Osteocyte (in vitro differentiated cells): ENCODE results near the gene WNT7B. TPM values are rescaled to one million over a fixed set of nuclear protein-coding genes. Genes with fewer than 3 reads are reported as not detected.

Experiments
- DNase-seq: peaks from one replicate; pipeline ENCODE4 v3.0.0; 2021; ENCODE audit warnings: mixed read lengths; ENCODE audit not compliant: unreplicated experiment; ENCODE audit errors: extremely low spot score
- H3K27ac Mint-ChIP-seq: one replicate; pipeline ENCODE4 v1.8.0; 2021; ENCODE audit warnings: mild to moderate bottlenecking, mixed read lengths; ENCODE audit not compliant: unreplicated experiment
- H3K27me3 Mint-ChIP-seq: one replicate; pipeline ENCODE4 v1.8.0; 2021; ENCODE audit warnings: mixed read lengths; ENCODE audit not compliant: unreplicated experiment
- H3K36me3 Mint-ChIP-seq: one replicate; pipeline ENCODE4 v1.8.0; 2021; ENCODE audit warnings: mixed read lengths; ENCODE audit not compliant: unreplicated experiment
- H3K4me1 Mint-ChIP-seq: one replicate; pipeline ENCODE4 v1.8.0; 2021; ENCODE audit warnings: mixed read lengths; ENCODE audit not compliant: unreplicated experiment
- H3K4me3 Mint-ChIP-seq: one replicate; pipeline ENCODE4 v1.8.0; 2021; ENCODE audit warnings: mild to moderate bottlenecking, moderate library complexity, mixed read lengths; ENCODE audit not compliant: unreplicated experiment
- H3K9me3 Mint-ChIP-seq: one replicate; pipeline ENCODE4 v1.8.0; 2021; ENCODE audit warnings: mixed read lengths; ENCODE audit not compliant: unreplicated experiment
- total RNA-seq: library from RNA; stranded (reverse); gene quantifications from 2 replicates; pipeline ENCODE4 v1.2.1, GENCODE V29; 2021
- TF ChIP-seq, protein P1 (sequence below): fragments of 200-600 bp; sonication (generic); IDR thresholded peaks from 2 replicates; pipeline ENCODE4 v1.5.0; 2021; ENCODE audit warnings: antibody characterized with exemption, mild to moderate bottlenecking, moderate library complexity

The WNT7B gene
- total RNA-seq, 1 donor from 2014 or later: 2.3 TPM

DNA sequence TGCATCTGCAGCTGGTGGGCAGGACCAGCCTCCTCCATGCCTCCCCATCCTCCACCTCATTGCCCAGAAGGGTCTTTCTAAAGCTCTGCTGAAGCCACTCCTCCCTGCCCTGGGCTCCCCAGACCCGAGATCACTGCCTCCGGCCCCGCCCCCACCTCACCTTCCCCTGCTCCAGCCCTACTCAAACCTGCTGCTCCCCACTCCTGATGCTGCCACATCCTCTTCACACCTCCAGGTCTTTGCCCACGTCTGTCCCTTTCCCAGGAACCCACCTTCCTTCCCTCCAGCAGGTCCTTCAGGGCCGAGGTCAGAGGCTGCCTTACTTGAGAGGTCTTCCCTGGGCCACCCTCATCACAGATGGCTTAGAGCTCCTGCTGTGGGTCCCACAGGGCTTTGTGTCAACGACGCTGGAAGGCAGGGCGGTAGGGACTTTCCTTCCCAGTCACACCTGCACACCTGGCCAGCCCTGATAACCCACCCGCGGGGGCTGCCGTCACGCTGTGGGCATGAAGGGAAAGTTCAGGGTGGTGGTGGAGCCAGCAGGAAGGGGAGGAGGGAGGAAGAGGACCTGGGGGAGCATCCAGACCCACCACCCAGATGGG lies 11.9 kb downstream of the WNT7B start:
- no peak for DNase-seq
- TF ChIP-seq, protein P1, sequence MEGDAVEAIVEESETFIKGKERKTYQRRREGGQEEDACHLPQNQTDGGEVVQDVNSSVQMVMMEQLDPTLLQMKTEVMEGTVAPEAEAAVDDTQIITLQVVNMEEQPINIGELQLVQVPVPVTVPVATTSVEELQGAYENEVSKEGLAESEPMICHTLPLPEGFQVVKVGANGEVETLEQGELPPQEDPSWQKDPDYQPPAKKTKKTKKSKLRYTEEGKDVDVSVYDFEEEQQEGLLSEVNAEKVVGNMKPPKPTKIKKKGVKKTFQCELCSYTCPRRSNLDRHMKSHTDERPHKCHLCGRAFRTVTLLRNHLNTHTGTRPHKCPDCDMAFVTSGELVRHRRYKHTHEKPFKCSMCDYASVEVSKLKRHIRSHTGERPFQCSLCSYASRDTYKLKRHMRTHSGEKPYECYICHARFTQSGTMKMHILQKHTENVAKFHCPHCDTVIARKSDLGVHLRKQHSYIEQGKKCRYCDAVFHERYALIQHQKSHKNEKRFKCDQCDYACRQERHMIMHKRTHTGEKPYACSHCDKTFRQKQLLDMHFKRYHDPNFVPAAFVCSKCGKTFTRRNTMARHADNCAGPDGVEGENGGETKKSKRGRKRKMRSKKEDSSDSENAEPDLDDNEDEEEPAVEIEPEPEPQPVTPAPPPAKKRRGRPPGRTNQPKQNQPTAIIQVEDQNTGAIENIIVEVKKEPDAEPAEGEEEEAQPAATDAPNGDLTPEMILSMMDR: no peak
- no peaks in the 10 kb centered on the region for H3K27me3 Mint-ChIP-seq
- H3K9me3 Mint-ChIP-seq: no peaks in the 10 kb centered on the region
- no peak overlapping the region for H3K27ac Mint-ChIP-seq
- H3K4me1 Mint-ChIP-seq: peaks cover 16% of the 10 kb centered on the region
- no peak overlapping the region for H3K4me3 Mint-ChIP-seq
- H3K36me3 Mint-ChIP-seq: peaks cover 2% of the 10 kb centered on the region

GRCh38 chr22:45964372-45964771 lies 12.6 kb downstream of the WNT7B start:
- Mint-ChIP-seq H3K4me3 (no peak overlapping the region), H3K27me3 (no peaks in the 10 kb centered on the region), H3K9me3 (no peaks in the 10 kb centered on the region), H3K27ac (no peak overlapping the region), H3K36me3 (peaks cover 2% of the 10 kb centered on the region), H3K4me1 (peaks cover 19% of the 10 kb centered on the region)
- no peak for DNase-seq
- TF ChIP-seq, protein P1: no peak

DNA sequence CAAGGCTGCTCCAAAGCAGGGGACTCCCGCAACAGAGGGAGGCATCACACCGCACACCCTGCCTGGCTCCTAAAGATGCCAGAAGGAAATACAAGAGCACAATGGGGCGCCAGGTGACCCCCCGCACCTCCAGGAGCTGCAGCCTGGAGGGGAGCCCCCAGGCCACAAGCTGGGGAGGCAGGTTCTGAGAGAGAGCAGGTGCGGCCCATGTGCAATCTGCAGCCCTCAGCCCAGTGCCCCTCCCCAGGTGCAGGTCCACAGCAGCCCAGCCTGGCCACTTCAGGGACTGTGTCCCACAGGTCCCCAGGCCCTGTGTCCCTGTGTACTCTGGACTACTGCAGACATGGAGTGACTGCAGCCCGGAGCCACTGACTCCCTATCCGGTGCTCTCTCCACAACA lies 13.1 kb downstream of the WNT7B start:
- H3K36me3 Mint-ChIP-seq: peaks cover 2% of the 10 kb centered on the region
- peaks cover 22% of the 10 kb centered on the region for H3K4me1 Mint-ChIP-seq
- no peak overlapping the region for H3K27ac Mint-ChIP-seq
- H3K4me3 Mint-ChIP-seq: no peak overlapping the region
- no peaks in the 10 kb centered on the region for H3K27me3 Mint-ChIP-seq
- H3K9me3 Mint-ChIP-seq: no peaks in the 10 kb centered on the region
- DNase-seq: no peak
- TF ChIP-seq, protein P1: no peak

DNA sequence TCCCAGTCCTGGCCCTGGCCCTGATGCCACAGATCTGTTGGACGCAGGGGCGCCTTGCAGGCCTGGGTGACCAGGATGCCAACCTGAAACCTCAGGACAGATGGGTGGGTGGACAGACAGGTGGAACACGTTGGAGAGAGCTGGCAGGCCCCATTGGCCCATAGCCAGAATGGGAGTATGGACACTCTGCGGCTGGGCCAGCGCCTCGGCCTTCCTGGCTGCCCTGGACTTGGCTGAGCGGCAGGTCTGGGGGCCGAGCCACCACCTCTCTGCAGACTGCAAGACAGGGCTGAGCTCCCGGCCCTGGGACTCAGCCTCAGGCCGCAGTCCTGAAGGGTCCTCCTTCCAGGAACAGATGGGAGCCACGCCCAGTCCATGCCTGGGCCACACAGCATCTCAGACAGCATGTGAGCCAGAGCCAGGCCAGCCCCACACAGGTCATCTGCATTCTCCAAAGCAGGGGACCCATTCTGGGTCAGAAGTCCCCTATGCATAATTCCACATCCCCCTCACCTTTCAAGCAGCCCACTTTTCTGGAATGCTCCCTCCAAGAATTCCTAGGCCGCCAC lies 14.1 kb downstream of the WNT7B start:
- TF ChIP-seq, protein P1: no peak
- Mint-ChIP-seq H3K36me3 (no peaks in the 10 kb centered on the region), H3K4me3 (no peak overlapping the region), H3K9me3 (no peaks in the 10 kb centered on the region), H3K4me1 (peaks cover 22% of the 10 kb centered on the region), H3K27ac (no peak overlapping the region), H3K27me3 (no peaks in the 10 kb centered on the region)
- no peak for DNase-seq

DNA sequence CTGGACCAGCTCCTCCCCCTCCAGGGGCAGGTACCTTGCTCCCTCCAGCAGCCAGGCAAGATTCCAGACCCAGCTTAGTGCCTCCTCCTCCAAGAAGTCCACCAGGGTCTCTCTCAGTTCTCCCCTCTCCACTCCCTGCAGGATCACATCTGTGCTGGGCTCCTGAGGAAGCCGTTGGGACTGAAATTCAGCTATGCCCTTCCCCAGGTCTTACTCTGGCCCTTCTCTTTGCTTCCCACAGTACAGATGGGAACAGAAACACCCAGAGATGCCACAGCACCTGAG lies 14.6 kb downstream of the WNT7B start:
- H3K4me1 Mint-ChIP-seq: peaks cover 22% of the 10 kb centered on the region
- H3K4me3 Mint-ChIP-seq: no peak overlapping the region
- DNase-seq: no peak
- TF ChIP-seq, protein P1: no peak
- H3K9me3 Mint-ChIP-seq: no peaks in the 10 kb centered on the region
- H3K27ac Mint-ChIP-seq: no peak overlapping the region
- H3K36me3 Mint-ChIP-seq: no peaks in the 10 kb centered on the region
- no peaks in the 10 kb centered on the region for H3K27me3 Mint-ChIP-seq
